Gastroesophageal sphincter (tissue), 4 donors: ENCODE results near the gene FLT3. TPM values are rescaled to one million over a fixed set of nuclear protein-coding genes. Genes with fewer than 3 reads are reported as not detected.
A peak's percentile ranks its signal among the peaks of the same experiment; 100 is the strongest.

Experiments
- ATAC-seq: fragments of 150-250 bp; one replicate; pipeline ENCODE4 v1.9.1; 2016; ENCODE audit warnings: mild to moderate bottlenecking, moderate library complexity
- H3K27ac ChIP-seq, 4 donors: fragments of 200-600 bp; sonication (generic) in 3 of 4; 1 replicate in 3 of 4; 2 replicates in 1 of 4; pipeline ENCODE4 v1.5.1; 2016 to 2019
- H3K27me3 ChIP-seq: fragments of 200-600 bp; sonication (generic); one replicate; pipeline ENCODE4 v1.5.1; 2019
- H3K36me3 ChIP-seq, 2 donors: fragments of 200-600 bp; sonication (generic); one replicate each; pipeline ENCODE4 v1.5.1; 2019; ENCODE audit warnings: control low read depth in 1 of 2
- H3K4me1 ChIP-seq, 3 donors: fragments of 200-600 bp; sonication (generic); 1 replicate in 2 of 3; 2 replicates in 1 of 3; pipeline ENCODE4 v1.5.1; 2016 to 2019; ENCODE audit warnings: control low read depth in 2 of 3
- H3K4me3 ChIP-seq, 2 donors: fragments of 200-600 bp; sonication (generic); one replicate each; pipeline ENCODE4 v1.5.1; 2019; ENCODE audit warnings: mild to moderate bottlenecking in 1 of 2, moderate library complexity in 1 of 2
- H3K9me3 ChIP-seq, 3 donors: fragments of 200-600 bp; sonication (generic); one replicate each; pipeline ENCODE4 v1.5.1; 2017 to 2019; ENCODE audit warnings: control low read depth in 2 of 3
- CTCF ChIP-seq, 4 experiments: fragments of 200-600 bp in 2 of 4; fragments of 450-650 bp in 2 of 4; sonication (generic) in 1 of 4; IDR thresholded peaks; one replicate each; pipeline ENCODE4 v1.5.1; 2017 to 2019; ENCODE audit warnings: antibody characterized with exemption in 4 of 4, mild to moderate bottlenecking in 2 of 4, moderate library complexity in 2 of 4
- EP300 ChIP-seq: sonication (generic); formaldehyde crosslinking; IDR thresholded peaks from one replicate; pipeline ENCODE4 v1.6.1; 2017; ENCODE audit warnings: antibody characterized with exemption, mild to moderate bottlenecking
- POLR2A ChIP-seq, 2 donors: fragments of 450-650 bp; IDR thresholded peaks; one replicate each; pipeline ENCODE4 v1.6.1; 2017; ENCODE audit warnings: antibody characterized with exemption in 2 of 2, mild to moderate bottlenecking in 2 of 2, moderate library complexity in 1 of 2
- POLR2AphosphoS5 ChIP-seq: sonication (generic); formaldehyde crosslinking; IDR thresholded peaks from one replicate; pipeline ENCODE4 v1.6.1; 2017; ENCODE audit warnings: antibody characterized with exemption
- WGBS, 2 donors: methylation state at CpG; one replicate each; pipeline ENCODE4 v1.1.5; 2018; ENCODE audit warnings: low coverage in 1 of 2; 5-methylcytosine and 5-hydroxymethylcytosine counted together
- small RNA-seq, 4 donors: library from RNA; depleted of rRNA; stranded (forward); fragments of <200 nt; gene quantifications; one replicate each; pipeline ENCODE3, GENCODE V24; 2016
- total RNA-seq, 4 donors: library from RNA; depleted of rRNA; stranded (reverse); fragments of >200 nt; gene quantifications; one replicate each; pipeline ENCODE4 v1.1.0, GENCODE V29; 2016

Gene FLT3
- total RNA-seq, 4 donors from 2014 or later, result 0.46 to 1.1 (median 0.62) TPM

- peak; percentile 91 for ATAC-seq
- Histone ChIP-seq H3K4me1 (peaks cover 0 to 19% (median 11%) of the 10 kb centered on the region in 3 donors), H3K27ac (no peak overlapping the region), H3K27me3 (peaks cover 94% of the 10 kb centered on the region), H3K36me3 (no peaks in the 10 kb centered on the region), H3K4me3 (peak overlapping the region; percentile 1 to 49), H3K9me3 (no peaks in the 10 kb centered on the region)
- WGBS, 2 donors, result 4% methylated on average over 4 of the region's 71 CpGs; no CpG with 5 or more reads in 1 of the 2 donors
- TF ChIP-seq POLR2AphosphoS5, result no peak
- peak; percentile 66 to 86 (median 71) for TF ChIP-seq CTCF (IDR thresholded peaks at IDR 0.05)
- no peak for TF ChIP-seq POLR2A (IDR thresholded peaks at IDR 0.05)
- TF ChIP-seq EP300, result no peak
These were observed 146.5 kb downstream of the FLT3 start for GRCh38 chr13:27953676-27954405.

Small RNAs within 50 kb of the gene (small RNA-seq; reads per million reads assigned to genes)
- gene RN7SL272P, result 0 reads per million in 4 donors

Other genes starting within 250 kb of the FLT3 start
- gene PDX1, start 180.6 kb downstream of the FLT3 start, total RNA-seq, result not detected
- gene CDX2, start 131.3 kb downstream of the FLT3 start, total RNA-seq, result not detected
- not detected for gene URAD, start 111.9 kb downstream of the FLT3 start, total RNA-seq
- gene PAN3, start 38.0 kb upstream of the FLT3 start, total RNA-seq, result 10 to 100 TPM; 26.0 to 45.0 (median 34.1) TPM